Keratinocyte (primary cell): ENCODE measurements around the gene ANXA7.

Experiments
- EZH2 ChIP-seq: IDR thresholded peaks from one replicate; pipeline ENCODE4 v1.6.1; 2012; ENCODE audit warnings: inconsistent platforms, mild to moderate bottlenecking, low read length, moderate library complexity
- TF ChIP-seq, protein P1 (sequence below), 3 experiments: IDR thresholded peaks in 1 of 3; conservative IDR thresholded peaks in 1 of 3; optimal IDR thresholded peaks in 1 of 3; 2 replicates in 2 of 3; 3 replicates in 1 of 3; pipeline versions ENCODE3 to v1.5.1; 2011; ENCODE audit warnings: low read length in 3 of 3, mild to moderate bottlenecking in 3 of 3, moderate library complexity in 2 of 3, control low read depth in 1 of 3, inconsistent platforms in 1 of 3; ENCODE audit not compliant: insufficient read depth in 2 of 3; ENCODE audit errors: extremely low read depth in 1 of 3

GRCh38 chr10:73423309-73423708 lies 9.5 kb upstream of the ANXA7 start:
- TF ChIP-seq, protein P1, sequence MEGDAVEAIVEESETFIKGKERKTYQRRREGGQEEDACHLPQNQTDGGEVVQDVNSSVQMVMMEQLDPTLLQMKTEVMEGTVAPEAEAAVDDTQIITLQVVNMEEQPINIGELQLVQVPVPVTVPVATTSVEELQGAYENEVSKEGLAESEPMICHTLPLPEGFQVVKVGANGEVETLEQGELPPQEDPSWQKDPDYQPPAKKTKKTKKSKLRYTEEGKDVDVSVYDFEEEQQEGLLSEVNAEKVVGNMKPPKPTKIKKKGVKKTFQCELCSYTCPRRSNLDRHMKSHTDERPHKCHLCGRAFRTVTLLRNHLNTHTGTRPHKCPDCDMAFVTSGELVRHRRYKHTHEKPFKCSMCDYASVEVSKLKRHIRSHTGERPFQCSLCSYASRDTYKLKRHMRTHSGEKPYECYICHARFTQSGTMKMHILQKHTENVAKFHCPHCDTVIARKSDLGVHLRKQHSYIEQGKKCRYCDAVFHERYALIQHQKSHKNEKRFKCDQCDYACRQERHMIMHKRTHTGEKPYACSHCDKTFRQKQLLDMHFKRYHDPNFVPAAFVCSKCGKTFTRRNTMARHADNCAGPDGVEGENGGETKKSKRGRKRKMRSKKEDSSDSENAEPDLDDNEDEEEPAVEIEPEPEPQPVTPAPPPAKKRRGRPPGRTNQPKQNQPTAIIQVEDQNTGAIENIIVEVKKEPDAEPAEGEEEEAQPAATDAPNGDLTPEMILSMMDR (optimal IDR thresholded peaks at IDR 0.05 in 1 of 3, IDR thresholded peaks at IDR 0.05 in 1 of 3, conservative IDR thresholded peaks at IDR 0.05 in 1 of 3; ENCODE audit: extremely low read depth in 1 of 3, insufficient read depth in 2 of 3, low read length in 3 of 3): no peak
- TF ChIP-seq EZH2: no peak
